ENCODE measurements around the gene ZNF578. TPM values are rescaled to one million over a fixed set of nuclear protein-coding genes. Genes with fewer than 3 reads are reported as not detected.
"Not testable (repeated sequence)": the region's sequence is repeated elsewhere in the genome, so short reads cannot be mapped to it uniquely, and the experiment has no call there.

The ZNF578 gene
- total and polyA plus RNA-seq, 3 donors from 2014 or later = 12.2 to 23.1 (median 18.0) TPM

GRCh38 chr19:52507266-52507665 is 53.9 kb downstream of the ZNF578 start:
- H3K4me3 ChIP-seq = no peak overlapping the region
- no peaks in the 10 kb centered on the region for H3K9me3 ChIP-seq
- no peaks in the 10 kb centered on the region for H3K4me1 ChIP-seq
- no peaks in the 10 kb centered on the region for H3K27me3 ChIP-seq
- H3K36me3 ChIP-seq (ENCODE audit: low read depth, missing control alignments) = no peaks in the 10 kb centered on the region
- intact Hi-C loops (cut with DNase I; ENCODE audit: low total_unique reads) = no loop called here
- TF ChIP-seq POLR2A (IDR thresholded peaks at IDR 0.05) (no peak), CTCF (IDR thresholded peaks at IDR 0.05) (no peak)
- H3K27ac ChIP-seq = no peak overlapping the region
- DNase-seq = no peak
- WGBS, 2 donors = 93 to 97% methylated on average over 5 of the region's 5 CpGs

- TF ChIP-seq POLR2A (IDR thresholded peaks at IDR 0.05) (no peak), CTCF (IDR thresholded peaks at IDR 0.05) (no peak)
- Histone ChIP-seq H3K4me1 (no peaks in the 10 kb centered on the region), H3K9me3 (no peaks in the 10 kb centered on the region), H3K27ac (no peak overlapping the region), H3K27me3 (no peaks in the 10 kb centered on the region), H3K36me3 (ENCODE audit: low read depth, missing control alignments) (no peaks in the 10 kb centered on the region), H3K4me3 (no peak overlapping the region)
- no peak for DNase-seq
- WGBS, 2 donors = 86 to 87% methylated on average over 5 of the region's 5 CpGs
- intact Hi-C loops (cut with DNase I; ENCODE audit: low total_unique reads) = no loop called here
Measured at GRCh38 chr19:52516191-52516590, 62.8 kb downstream of the ZNF578 start.

GRCh38 chr19:52518646-52519045 is 65.3 kb downstream of the ZNF578 start:
- Histone ChIP-seq H3K4me3 (no peak overlapping the region), H3K27ac (no peak overlapping the region), H3K9me3 (no peaks in the 10 kb centered on the region), H3K4me1 (no peaks in the 10 kb centered on the region), H3K27me3 (no peaks in the 10 kb centered on the region), H3K36me3 (ENCODE audit: low read depth, missing control alignments) (no peaks in the 10 kb centered on the region)
- WGBS, 2 donors = 22 to 34% methylated on average over 2 of the region's 2 CpGs
- intact Hi-C loops (cut with DNase I; ENCODE audit: low total_unique reads) = no loop called here
- TF ChIP-seq CTCF (IDR thresholded peaks at IDR 0.05) (no peak), POLR2A (IDR thresholded peaks at IDR 0.05) (no peak)
- no peak for DNase-seq

- H3K27ac ChIP-seq; H3K4me1 ChIP-seq; intact Hi-C loops (cut with DNase I; ENCODE audit: low total_unique reads); DNase-seq; H3K9me3 ChIP-seq; H3K4me3 ChIP-seq; H3K36me3 ChIP-seq (ENCODE audit: low read depth, missing control alignments); H3K27me3 ChIP-seq: not testable (repeated sequence)
- WGBS, 2 donors = 19 to 30% methylated on average over 5 to 7 of the region's 7 CpGs
Measured at GRCh38 chr19:52519175-52519574, 65.8 kb downstream of the ZNF578 start.

- H3K27ac ChIP-seq = no peak overlapping the region
- intact Hi-C loops (cut with DNase I; ENCODE audit: low total_unique reads) = no loop called here
- H3K27me3 ChIP-seq = no peaks in the 10 kb centered on the region
- H3K4me3 ChIP-seq = no peak overlapping the region
- no peak for DNase-seq
- 28 to 30% methylated on average over 4 of the region's 4 CpGs for WGBS, 2 donors
- no peaks in the 10 kb centered on the region for H3K9me3 ChIP-seq
- no peaks in the 10 kb centered on the region for H3K36me3 ChIP-seq (ENCODE audit: low read depth, missing control alignments)
- H3K4me1 ChIP-seq = no peaks in the 10 kb centered on the region
- TF ChIP-seq POLR2A (IDR thresholded peaks at IDR 0.05) (no peak), CTCF (IDR thresholded peaks at IDR 0.05) (no peak)
Measured at GRCh38 chr19:52520013-52520412, 66.7 kb downstream of the ZNF578 start.
